Fibroblast of the aortic adventitia (primary cell): ENCODE data around the gene ATG9A. TPM values are rescaled to one million over a fixed set of nuclear protein-coding genes. Genes with fewer than 3 reads are reported as not detected.
"Not testable (repeated sequence)": the region's sequence is repeated elsewhere in the genome, so short reads cannot be mapped to it uniquely, and the experiment has no call there.

ENCODE experiments used
- DNase-seq: peaks from one replicate; pipeline ENCODE4 v3.0.0-alpha.2; 2010; ENCODE audit warnings: low read depth
- H3K4me3 ChIP-seq: 2 replicates; pipeline ENCODE4 v1.5.1; 2011; ENCODE audit warnings: low read depth, mild to moderate bottlenecking, control low read depth, low read length, moderate library complexity
- total RNA-seq: library from RNA; depleted of rRNA; stranded (reverse); fragments of >200 nt; gene quantifications from 2 replicates; pipeline ENCODE4 v1.2.3, GENCODE V29; 2012; ENCODE audit warnings: low replicate concordance
- TF ChIP-seq, protein P1 (sequence below): IDR thresholded peaks from 2 replicates; pipeline ENCODE4 v1.5.1; 2011; ENCODE audit warnings: mild to moderate bottlenecking, low read length, control low read depth, inconsistent platforms; ENCODE audit not compliant: insufficient read depth

The ATG9A gene
- total RNA-seq, 1 donor: 56.9 TPM

DNA sequence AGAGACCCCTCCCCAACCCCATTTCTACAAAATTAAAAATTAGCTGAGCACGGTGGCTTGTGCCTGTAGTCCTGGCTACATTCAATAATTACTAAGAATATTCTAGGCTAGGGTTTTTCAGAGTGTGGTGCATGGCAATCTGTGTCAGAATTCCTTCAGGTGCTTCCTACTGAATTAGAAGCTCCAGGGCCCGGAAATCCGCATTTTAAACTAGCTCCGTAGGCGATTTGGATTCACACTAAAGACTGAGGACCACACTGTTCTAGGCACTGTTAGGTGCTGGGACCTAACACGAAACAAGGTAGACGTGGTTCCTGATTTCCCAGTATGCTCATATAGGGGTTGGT, 23.5 kb downstream of the ATG9A start:
- TF ChIP-seq, protein P1, sequence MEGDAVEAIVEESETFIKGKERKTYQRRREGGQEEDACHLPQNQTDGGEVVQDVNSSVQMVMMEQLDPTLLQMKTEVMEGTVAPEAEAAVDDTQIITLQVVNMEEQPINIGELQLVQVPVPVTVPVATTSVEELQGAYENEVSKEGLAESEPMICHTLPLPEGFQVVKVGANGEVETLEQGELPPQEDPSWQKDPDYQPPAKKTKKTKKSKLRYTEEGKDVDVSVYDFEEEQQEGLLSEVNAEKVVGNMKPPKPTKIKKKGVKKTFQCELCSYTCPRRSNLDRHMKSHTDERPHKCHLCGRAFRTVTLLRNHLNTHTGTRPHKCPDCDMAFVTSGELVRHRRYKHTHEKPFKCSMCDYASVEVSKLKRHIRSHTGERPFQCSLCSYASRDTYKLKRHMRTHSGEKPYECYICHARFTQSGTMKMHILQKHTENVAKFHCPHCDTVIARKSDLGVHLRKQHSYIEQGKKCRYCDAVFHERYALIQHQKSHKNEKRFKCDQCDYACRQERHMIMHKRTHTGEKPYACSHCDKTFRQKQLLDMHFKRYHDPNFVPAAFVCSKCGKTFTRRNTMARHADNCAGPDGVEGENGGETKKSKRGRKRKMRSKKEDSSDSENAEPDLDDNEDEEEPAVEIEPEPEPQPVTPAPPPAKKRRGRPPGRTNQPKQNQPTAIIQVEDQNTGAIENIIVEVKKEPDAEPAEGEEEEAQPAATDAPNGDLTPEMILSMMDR: no peak
- no peak for DNase-seq
- H3K4me3 ChIP-seq: peak overlapping the region; percentile 87

DNA sequence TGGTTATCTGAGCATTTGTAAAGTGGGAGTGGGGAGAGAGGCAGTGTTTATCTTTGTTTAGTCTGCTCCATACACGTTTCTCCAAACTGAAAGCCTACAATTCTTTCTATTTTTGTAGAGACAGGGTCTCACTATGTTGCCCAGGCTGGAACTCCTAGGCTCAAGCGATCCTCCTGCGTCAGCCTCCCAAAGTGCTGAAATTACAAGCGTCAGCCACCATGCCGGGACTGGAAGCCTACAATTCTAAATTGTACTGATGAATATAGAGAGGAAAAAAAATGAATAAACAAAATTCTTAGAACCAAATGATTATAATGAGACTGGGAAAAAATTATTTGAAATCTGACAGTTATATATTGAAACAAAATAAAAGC, 24.3 kb downstream of the ATG9A start:
- H3K4me3 ChIP-seq: no peak overlapping the region
- DNase-seq: no peak
- TF ChIP-seq, protein P1: no peak

DNA sequence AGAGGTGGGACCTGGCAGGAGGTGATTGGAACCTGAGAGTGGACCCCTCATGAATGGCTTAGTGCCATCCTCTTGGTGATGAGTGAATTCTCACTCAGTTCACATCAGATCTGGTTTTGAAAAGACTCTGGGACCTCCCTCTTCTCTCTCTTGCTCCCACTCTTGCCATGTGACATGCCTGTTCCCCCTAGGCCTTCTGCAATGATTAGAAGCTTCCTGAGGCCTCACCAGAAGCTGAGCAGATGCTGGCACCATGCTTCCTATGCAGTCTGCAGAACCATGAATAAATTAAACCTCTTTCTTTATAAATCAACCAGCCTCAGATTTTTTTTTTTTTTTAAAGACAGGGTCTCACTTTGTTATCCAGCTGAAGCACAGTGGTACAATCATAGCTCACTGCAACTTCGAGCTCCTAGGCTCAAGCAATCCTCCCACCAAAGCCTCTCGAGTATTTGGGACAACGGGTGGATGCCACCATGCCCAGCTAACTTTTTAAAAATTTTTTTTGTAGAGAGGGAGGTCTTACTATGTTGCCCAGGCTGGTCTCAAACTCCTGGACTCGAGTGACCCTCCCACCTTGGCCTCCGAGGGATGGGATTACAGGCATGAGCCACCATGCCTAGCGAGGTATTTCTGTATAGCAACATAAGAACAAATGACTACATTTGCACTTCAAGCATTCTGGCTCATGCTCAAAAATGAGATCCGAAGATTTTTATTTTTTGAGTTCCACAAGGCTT, 24.8 kb downstream of the ATG9A start:
- DNase-seq: no peak
- H3K4me3 ChIP-seq: no peak overlapping the region
- TF ChIP-seq, protein P1: no peak

DNA sequence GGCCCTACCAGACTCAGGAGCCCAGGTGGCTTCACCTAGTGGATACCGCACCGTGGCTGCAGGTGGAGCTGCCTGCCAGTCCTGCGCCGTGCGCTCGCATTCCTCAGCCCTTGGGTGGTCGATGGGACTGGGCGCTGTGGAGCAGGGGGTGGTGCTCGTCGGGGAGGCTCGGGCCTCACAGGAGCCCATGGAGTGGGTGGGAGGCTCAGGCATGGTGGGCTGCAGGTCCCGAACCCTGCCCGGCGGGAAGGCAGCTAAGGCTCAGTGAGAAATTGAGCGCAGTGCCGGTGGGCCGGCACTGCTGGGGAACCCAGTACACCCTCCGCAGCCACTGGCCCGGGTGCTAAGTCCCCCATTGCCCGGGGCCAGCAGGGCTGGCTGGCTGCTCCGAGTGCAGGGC, 28.1 kb downstream of the ATG9A start:
- not testable (repeated sequence) for DNase-seq, H3K4me3 ChIP-seq

DNA sequence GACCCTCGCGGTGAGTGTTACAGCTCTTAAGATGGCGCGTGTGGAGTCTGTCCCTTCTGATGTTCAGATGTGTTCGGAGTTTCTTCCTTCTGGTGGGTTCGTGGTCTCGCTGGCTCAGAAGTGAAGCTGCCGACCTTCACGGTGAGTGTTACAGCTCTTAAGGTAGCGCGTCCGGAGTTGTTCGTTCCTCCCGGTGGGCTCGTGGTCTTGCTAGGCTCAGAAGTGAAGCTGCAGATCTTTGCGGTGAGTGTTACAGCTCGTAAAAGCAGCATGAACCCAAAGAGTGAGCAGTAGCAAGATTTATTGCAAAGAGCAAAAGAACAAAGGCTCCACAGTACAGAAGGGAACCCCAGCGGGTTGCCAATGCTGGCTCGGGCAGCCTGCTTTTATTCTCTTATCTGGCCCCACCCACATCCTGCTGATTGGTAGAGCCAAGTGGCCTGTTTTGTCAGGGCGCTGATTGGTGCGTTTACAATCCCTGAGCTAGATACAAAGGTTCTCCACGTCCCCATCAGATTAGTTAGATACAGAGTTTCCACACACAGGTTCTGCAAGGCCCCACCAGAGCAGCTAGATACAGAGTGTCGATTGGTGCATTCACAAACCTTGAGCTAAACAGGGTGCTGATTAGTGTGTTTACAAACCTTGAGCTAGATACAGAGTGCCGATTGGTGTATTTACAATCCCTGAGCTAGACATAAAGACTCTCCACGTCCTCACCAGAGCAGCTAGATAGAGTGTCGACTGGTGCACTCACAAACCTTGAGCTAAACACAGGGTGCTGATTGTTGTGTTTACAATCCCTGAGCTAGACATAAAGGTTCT, 28.7 kb downstream of the ATG9A start:
- not testable (repeated sequence) for DNase-seq, H3K4me3 ChIP-seq

DNA sequence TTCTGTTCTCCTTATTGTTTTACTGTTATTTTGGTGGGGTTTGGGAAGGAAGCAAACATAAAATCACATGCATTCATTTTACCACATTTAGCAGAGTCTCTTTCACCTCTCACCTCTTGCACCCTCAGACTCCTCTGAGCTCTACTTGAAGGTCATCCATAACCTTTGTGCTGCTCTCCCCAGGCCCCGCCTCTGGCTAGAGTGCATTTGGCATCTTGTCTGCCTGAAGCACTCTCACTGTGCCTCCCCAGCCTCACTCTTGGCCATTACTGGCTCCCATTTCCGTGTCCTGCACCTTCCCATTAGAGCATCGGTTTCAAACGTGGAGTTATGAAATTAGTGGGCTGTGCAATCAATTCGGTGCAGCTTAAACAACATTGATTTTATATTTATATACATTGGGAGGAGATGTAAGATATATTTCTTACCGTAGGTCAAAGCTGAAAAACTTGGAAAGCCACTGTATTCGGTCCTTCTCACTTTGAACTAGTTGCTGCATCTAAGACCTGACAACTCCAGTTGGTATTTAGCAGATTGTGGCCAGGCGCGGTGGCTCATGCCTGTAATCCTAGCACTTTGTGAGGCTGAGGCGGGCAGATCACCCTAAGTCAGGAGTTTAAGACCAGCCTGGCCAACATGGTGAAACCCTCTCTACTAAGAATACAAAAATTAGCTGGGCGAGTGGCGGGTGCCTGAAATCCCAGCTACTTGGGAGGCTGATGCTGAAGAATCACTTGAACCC, 29.8 kb downstream of the ATG9A start:
- no peak for DNase-seq
- TF ChIP-seq, protein P1: no peak
- no peak overlapping the region for H3K4me3 ChIP-seq

DNA sequence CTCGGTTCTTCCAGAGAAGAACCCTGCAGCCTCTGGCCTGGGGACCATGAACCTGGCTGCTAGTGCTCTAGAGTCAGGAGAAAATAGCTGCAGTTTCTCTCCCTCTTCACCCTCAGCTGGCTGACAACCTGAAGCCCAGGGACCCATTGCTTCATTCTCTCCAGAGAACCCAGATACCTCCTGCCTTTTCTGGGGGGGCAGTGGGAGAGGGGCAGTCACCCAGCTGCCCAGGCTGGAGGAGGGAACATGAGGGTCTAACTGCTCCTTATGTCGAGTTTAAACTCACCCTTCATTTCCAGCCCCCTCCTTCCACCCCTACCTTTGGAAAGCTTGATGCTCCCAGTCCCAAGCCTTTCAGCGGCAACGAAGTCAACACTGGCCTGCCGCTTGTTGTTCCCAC, 30.5 kb downstream of the ATG9A start:
- no peak overlapping the region for H3K4me3 ChIP-seq
- TF ChIP-seq, protein P1: no peak
- DNase-seq: no peak
